Vagina (tissue), 2 donors: ENCODE results near the gene SYT1.

Experiments
- CTCF ChIP-seq, 3 experiments: fragments of 450-650 bp in 2 of 3; fragments of 200-600 bp in 1 of 3; sonication (generic) in 1 of 3; IDR thresholded peaks; one replicate each; pipeline ENCODE4 v1.5.1; 2017 to 2019; ENCODE audit warnings: antibody characterized with exemption in 3 of 3, mild to moderate bottlenecking in 2 of 3, moderate library complexity in 2 of 3
- POLR2A ChIP-seq, 2 donors: fragments of 450-650 bp; IDR thresholded peaks; one replicate each; pipeline ENCODE4 v1.6.1; 2017; ENCODE audit warnings: antibody characterized with exemption in 2 of 2, mild to moderate bottlenecking in 2 of 2, moderate library complexity in 2 of 2

- TF ChIP-seq POLR2A (IDR thresholded peaks at IDR 0.05) (no peak), CTCF (IDR thresholded peaks at IDR 0.05) (no peak)
Observed at GRCh38 chr12:78898416-78898815, 33.8 kb downstream of the SYT1 start.
